ENCODE results near the gene ANKRD13D.

ANKRD13D gene

DNA sequence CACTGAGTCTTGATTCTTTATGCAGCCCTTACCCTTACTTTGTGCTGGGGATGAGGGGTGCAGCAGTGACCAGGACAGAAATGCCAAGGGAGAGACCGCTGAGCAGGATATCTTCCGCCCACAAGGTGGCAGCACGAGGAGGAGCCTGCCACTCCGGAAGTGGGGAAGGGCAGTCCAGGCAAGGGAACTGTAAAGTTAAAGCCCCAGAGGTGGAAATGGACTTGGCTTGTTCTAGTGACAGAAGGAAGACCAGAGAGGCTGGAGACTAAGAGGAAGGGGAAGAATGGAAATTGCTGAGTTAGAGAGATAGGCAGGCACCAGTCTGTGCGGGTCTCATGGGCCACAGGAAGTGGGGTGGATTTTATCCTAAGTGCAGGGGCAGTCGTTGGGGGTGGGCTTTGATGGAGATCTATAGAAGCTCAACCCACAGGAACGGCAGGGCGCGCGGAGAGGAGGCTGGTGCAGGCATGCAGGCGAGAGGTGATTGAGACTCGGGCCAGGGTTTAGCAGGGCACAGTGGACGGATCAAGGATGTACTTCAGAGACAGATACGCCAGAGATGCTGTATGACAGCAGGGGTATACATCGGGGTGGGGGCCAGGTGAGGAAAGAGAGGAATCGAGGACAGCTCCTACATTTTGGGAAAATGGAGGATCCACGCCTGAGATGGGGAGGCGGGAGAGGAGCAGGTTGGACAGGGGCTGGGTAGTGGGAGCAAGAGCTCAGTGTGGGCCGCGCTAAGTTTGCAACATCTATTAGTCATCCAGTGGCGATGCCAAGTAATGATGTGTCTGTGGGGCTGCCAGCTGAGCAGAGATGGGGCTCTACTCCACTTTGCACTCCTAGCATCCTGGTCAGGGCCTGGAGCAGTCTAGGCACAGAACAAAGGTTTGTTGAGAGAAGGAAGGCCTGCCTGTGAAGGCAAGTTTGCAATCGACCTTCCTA lies 26.1 kb upstream of the ANKRD13D start:
- DNase-seq: peak; percentile 77

DNA sequence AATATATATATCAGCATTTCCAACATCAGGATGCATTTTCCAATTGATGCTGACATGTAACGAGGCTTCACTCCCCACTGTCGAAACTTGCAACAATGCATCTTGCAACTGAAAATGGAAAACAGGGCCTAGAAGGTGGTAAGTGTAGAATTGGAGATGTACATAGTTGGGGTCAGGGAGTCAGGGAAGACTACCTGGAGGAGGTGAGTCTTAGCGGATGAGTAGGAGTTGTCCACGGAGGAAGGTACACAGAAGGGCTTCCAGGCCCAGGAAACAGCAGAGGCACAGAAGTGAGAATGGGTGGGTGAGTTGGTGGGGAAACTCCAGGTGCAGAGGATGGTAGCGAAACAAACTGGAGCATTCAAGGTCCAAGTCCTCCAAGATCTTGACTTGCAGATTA lies 24.8 kb upstream of the ANKRD13D start:
- DNase-seq: no peak

DNA sequence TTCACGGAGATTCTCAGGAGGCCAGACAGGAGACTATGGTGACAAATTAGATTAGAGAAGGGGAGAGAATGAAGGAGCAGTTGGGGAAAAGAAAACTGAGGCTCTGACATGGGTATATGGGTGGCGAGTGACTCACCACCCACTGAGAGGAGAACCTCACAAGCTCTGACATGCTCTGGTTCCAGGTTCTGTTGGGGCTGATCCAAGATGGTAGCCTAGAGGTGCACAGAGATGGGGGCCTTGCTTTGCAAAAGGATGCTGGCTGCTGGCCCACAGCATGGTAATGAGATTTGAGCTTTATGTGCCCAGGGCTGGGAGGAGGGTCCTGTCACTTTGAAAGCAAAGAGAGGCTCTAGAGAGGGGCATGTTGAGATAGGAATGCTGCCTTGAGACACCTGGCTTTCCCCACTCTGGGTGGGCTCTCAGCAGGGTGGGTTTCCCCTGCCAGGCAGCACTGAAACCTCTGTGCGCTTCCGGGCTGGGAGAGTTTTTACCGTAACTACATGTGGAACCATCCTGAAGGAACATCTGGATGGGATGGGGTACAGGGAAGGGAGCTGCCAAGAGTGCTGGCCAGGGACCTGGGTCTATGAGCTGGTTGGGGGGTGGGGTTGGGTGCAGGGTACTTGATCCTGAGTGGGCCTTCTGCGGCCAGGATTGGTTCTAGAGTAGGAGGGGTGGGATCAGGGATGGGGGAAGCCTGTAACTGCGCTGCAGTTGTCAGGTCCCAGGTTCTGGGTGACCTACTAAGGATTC lies 24.0 kb upstream of the ANKRD13D start:
- DNase-seq: no peak

DNA sequence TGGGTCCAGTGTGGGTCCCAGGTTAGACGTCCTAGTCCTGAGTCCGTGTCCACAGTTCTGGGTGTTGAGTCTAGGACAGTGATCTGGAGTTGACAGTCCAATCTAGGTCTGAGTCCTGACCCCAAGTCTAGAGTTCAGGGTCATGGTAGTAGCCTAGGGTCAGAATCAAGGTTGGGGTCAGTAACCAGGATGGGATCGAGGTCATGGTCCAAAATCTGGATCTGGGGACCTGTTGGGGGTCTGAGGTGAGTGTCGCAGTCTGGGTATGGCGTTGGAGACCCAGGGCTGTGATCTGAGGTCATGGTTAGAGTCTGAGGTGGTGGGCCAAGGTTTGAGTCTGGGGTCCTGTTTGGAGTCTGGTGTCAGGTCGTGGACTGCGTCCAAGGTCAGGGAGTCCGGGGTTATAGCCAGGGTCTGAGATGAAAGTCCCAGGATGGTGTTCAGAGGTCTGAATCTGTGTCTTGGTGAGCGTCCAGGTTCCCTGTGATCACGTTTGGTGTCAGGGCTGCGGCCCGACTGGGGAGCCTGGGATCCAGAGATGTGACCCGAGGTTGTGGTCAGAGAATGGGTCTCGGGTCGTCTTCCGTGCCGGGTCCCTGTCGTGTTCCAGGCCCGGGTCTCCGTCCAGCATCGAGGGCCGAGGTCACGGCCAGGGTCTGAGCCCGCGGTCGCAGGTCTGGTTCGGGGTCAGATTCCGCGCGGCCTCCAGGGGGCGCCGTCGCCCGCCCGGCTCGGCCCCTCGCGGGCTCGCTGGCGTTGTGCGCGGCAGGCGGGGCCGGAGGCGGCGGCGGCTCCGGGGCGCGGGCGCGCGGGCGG lies 23.3 kb upstream of the ANKRD13D start:
- DNase-seq: peak; percentile 78

DNA sequence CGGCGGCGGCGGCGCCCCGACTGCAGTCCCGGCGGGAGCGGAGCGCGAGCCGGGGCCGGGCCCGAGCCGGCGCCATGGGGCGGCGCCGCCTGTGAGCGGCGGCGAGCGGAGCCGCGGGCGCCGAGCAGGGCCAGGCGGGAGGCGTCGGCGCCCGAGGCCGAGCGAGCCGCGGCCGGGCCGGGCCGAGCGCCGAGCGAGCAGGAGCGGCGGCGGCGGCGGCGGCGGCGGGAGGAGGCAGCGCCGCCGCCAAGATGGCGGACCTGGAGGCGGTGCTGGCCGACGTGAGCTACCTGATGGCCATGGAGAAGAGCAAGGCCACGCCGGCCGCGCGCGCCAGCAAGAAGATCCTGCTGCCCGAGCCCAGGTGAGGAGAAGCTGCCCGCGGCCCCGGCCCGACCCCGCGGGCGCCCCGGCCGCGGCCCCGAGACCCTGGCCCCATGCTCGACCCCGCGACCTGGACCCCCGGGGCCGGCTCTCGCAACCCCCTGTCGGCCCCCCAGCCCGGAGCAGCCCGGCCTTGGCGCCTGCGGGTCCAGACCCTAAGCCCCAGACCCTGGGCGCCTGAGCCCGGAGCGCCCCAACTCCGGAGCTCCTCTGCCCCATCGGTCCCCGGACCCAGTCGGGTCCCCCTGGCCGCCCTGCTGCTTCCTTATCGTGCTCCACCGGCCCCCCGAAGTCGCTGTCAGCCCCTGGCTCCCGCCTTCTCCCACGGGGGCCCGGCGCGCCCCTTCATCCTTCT lies 22.5 kb upstream of the ANKRD13D start, which contains the start of gene GRK2:
Gene GRK2 (plus strand): TSS at position 25 of the 739 bp plus-strand sequence. CDS start 227 bp downstream, at position 252.
- peak; percentile 53 for DNase-seq

DNA sequence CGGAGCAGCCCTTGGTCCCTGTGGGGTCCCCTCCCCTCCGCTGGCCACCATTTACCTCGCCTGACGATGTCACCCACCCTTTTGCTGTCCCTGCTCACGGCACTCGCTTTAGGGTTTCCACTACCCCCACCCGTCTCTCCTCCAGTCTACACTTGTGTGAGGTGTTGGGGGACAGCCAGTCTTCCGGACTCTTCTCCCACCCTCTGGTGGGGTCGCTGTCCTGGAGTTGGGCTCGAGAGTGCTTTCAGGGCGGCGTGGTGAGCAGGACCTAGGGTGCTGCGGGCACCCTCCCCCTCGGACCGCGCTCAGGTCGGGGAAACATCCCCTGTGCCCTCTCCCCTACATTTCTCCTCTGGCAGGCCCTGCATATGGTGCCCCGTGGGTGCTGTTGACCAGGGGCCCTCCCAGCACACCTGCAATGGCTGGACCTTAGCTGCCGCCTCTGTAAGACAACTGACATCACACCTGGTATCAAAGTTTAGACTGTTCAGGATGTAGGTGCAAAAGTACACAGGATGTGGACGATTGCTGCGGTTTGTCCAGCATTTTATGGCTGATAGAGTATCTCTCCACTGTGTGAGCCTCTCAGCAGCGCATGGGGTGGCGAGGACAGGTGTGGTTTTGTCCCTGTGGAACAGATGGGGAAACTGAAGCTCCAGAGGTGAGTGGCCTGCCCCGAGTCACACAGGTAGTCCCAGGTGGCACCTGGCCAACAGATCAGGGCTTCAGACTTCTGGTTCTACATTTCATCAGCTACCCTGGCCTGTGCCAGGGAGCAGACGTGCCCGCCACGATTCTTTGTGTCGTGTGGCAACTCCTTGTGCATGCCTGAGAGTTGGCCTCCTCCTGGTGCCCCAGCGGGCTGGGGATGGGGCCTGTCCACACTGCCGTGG lies 21.7 kb upstream of the ANKRD13D start:
- peak; percentile 53 for DNase-seq

DNA sequence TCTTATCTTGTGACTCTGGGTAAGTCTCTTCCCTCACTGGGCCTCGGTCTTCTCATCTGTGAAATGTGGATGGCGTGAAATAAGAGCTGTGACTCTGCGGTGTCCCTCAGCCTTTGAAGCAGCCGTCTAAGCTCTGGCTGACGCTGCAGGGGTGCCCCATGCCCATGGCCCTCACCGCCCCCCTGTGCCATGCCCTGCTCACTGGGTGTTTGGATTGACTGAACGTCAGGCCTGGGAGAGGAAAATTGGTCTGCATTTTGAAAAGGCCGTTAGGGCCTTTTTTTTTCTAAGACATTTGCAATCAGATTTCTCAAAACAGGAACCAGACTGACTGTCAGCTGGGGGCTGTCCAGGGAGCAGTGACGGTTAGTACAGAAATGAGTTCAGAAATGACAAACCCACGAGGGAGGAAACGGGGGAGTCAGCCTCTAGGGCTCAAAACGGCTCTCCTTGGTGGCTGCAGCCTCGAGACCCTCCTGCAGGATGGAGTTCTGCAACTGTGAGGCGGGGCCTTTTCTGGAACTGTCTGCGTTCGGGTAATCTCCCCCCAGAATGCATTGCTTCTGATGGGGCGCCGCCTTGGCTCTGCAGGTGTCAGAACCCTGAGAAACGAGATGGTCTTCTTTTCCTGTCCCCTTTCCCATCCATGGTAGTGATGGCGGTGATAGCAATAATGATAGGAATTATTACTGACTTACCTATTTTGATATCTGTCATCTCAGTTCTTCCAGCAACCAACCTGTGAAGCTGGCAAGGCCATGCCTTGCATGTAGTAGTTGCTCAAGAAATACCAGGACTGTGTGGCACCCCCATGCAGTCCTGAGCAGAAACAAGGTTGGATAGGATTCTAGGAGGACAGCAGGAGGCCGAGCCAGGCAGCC lies 20.8 kb upstream of the ANKRD13D start:
- DNase-seq: peak; percentile 73

DNA sequence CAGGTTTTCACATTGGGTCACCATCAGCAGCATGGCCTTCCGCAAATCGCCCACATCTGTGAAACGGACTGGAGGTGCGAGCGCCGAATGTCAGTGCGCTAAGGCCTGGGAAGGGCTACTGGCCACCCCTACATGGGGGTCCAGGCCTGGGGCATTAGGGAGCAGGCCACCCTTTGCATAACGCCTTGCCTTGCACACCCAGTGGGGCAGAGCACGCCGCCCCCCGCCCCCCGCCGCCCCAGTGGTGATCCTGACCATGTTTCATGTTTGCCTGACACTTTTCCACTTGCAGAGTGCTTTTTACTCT lies 20.2 kb upstream of the ANKRD13D start:
- DNase-seq: no peak

DNA sequence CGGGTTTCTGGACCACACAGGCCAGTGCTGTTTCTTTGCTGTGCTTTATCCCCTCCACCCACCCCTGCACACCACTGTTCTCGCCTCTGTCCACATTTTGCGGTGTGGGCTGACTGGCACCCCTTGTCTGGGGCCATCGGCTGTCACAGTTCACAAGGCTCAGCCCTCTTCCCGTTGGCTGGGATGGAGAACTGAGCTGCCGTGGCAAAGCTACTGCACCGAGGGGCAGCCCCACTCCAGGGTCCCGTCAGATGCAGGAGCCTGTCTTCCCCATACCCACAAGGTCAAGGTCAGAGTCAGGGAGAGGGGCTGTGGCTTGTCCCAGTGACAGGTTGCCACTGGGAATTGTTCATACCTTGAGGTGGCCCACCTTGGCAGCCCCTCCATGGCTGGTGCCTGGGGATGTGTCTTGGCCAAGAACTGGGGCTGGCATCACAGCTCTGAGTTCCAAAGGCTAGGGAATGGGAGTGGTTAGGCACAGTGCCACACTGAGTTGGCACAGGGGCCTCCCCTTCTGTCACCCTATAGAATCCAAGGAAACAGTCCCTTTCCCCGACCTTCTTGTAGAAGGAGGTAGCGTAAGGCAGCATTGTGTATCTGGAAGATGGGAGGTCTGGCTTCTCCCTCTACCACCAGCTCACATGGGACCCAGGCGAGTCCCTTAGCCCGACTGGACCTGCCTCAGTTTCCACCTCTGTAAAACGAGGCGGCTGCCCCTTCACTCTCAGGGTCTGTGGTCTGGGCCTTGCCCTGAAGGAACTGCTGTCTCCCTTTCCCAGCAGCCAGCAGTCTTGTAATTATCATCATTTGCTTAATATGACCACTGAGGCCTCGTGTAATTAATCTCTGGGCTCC lies 19.5 kb upstream of the ANKRD13D start:
- peak; percentile 42 for DNase-seq

DNA sequence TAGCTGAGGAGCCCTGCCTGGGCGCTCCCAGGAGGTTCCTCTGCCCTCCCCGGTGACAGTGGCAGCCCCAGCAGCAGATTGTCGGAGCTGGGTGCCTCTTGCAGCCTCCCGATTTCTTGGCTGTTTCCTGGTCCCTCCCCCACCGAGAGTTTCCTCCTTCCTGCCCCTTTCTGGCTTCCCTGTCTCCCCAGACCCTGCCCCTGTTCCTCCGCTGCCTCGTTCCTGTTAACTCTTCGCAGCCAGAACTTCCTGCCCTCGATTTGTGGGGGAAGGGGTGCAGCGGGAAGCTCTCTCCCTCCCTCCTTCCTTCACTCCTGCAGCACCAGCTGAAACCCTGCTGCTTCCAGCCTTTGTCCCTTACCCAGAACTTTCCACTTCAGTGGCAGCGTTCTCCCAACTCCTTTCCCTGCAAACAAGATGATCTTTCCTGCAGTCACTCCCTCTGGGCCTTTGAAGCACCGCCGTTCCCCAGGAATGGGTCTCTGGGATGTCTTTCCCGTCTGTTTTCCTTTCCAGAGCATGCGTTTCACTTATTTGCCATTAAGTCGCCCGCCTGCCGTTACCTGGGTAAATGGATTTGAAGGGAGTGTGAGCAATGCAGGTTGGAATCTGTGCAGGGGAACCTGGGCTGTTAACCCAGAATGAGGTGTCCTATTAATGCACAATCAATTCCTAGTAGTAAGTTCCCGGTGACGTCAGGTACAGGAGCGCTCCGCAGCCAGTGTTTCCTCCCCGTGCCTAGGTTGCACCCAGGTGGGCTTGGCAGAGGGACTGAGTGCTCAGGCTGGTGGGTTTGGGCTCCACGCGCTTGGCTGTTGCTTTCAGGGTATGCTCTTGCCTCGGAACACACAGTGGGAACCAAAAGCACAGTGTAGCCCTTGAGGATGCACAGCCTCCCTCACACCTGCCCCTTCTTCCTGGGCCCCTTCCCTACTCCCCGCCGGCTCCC lies 18.6 kb upstream of the ANKRD13D start:
- DNase-seq: peak; percentile 34

DNA sequence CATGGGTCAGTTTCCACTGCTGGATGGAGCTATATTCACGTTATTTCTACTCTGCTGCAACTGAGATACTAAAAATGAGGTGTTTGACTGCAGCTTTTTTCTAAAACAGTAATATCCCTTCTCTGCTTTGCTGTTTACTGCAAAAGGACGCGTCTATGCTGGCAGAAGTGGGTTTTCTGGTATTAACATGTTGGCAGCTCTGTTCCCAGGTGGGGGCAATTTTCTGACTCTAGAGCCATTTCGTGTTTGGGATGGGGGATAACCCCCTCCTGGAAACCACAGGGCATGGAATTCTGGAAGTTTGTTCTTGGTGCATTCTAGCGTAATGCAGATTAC lies 17.9 kb upstream of the ANKRD13D start:
- no peak for DNase-seq

DNA sequence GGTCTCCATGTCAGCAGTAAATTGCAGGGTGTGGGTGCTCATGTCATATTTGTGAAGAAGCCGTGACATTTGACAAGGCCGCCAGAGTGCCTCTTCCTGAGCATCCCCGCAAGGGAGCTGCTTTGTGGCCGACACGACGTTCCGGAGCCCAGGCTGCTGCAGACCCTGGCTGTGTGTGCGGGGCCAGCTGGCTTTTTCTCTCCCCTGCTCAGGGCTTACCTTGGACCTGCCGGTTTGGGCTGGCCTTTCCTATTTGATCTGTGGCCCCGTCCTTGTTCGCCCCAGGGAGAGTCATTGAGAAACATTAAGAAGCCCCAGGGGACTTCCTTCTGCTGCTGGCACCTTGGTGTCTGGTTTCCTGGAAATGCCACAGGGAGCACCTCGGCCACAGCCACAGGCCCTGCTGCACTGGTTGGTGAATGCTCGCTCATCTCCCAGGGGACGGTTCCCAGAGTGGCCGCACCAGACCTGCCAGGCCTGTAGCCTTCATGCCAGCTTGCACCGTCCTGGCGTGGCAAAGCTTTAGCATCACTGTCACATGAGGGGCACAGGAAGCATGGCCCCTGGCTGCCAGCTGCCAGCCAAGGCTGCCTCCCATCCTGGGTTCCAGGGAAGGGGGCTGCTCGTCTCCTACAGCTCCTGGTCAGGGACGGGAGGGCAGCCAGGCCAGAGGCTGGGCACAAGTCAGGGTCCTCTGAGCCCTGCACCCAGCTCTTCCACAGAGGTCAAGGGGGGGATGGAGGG lies 17.4 kb upstream of the ANKRD13D start:
- DNase-seq: peak; percentile 67

DNA sequence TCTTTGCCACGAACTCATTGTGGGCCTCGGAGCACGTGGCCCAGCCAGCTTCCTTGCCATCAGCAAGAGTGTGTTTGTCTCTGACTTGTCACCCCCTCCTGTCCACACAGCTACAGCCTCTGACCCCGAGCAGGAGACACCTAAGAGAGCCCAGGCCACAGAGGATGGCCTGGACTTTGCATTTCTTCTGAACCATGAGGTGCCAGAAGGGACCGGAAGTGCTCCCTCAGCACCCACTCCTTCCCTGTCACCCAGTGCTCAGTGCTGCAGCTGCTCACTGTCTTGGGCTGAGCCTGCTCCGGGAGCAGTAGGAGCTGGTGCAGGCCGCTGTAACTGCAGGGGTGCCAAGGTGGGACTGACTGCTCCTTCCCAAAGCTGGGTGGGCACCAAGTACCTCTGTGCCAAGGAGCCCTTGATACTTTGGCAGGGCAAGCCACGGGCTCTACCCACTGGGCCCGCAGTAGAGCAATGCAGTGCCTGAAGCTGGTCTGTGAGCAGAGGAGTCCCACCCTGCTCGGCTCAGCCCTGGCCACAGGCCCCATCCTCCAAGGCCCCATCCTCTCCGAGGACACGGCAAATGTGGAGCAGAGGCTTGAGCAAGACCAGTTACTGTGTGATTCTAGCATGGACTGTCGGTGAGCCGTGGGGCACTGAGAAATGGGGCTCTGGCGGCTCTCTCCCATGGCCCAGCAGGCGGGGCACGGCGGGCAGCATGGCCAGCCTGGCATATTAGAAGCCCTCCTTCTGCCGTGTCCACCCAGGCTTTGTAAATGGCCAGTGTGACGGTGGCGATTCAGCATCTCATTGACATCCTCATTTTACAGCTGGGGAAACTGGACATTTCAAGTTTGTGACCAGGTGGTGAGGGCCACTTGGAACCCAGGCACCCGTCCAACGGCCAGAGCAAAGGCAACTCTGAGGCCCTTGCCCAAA lies 16.5 kb upstream of the ANKRD13D start:
- no peak for DNase-seq

DNA sequence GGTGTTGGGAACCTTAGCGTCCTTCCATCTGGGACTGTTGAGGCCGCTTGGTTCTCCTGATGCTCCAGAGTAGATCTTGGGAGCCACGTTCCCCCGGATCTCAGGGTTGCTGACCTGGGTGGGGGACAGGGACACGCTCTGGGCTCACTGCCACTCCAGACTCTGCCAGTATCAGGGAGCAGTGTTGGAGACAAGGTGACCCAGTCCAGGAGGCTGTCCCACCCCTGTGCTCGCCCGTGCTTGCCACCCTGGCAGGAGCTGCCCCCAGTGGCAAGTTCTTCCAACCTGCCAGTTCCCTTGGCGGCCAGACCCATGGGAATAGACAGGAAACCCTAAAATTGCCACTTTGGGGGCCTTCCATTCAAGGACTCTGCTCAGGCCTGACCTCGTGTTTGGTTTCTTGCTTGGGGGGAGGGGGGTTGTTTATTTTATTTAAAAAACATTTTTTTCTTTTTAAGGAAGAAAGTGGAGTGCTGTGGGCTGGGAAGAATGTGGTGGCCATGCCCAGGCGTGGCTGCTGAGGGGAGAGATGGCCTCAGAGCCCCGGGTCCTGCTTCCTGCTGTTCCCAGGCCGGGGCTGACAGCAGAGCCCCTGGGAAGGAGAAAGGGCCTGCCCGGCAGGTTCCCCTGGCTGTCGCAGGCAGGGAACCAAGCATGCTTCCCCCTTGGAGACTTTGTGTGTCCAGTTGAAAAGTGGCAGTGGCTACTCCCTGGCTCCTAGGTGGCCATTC lies 15.7 kb upstream of the ANKRD13D start:
- no peak for DNase-seq

DNA sequence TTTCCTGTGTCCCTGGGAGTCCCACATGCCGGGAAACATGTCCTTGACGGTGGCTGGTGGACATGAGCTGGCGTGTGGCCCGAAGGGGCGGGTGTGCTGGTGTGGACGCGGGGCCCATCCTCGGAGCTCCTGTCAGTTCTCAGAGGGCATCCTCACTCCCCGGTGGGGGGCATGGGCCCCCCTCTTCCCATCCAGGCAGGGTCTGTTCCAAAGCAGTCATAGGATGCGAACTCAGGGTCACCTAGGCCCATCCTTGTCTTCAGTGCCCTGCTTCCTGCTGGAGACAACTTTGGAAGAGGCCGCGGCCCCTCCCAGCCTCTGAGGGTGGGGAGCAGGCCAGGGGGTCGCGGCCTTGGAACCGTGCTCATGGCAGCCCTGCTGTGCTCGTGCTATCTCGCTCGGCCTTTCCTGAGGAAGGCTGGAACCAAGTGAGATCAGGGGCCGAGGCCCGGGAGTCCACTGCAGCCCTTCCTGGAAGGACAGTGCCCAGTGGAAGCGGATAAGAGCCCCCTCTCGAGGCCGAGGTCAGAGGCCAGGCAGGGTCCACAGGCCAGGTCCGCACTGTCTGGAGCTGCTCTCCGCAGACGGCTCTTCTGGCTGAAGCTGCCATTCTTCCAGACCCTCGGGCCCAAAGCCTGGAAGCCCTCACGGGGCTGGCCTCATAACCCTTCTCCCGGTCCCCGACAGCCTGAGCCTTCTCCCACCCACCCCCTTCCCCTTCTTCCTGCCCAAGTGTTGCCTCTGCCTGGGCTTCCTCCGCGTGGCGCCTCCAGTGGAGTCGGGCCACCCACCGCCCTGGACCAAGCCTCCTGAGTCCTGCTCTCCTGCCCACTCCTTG lies 14.1 kb upstream of the ANKRD13D start:
- DNase-seq: no peak

Measured in CD4-positive, alpha-beta T cell treated with Interleukin-17A for 1 hour (primary cell).